Activated T-cell treated with anti-CD3 and anti-CD28 coated beads, Interleukin-2, amount 50 U/mL, for 4 hours (primary cell): ENCODE results near the gene MAGEC1. TPM values are rescaled to one million over a fixed set of nuclear protein-coding genes. Genes with fewer than 3 reads are reported as not detected.
"Not testable (repeated sequence)": the region's sequence is repeated elsewhere in the genome, so short reads cannot be mapped to it uniquely, and the experiment has no call there.

Source experiments
- ATAC-seq, 2 donors: fragments of 200-7000 bp; cut with Tn5 transposase; one replicate each; pipeline ENCODE4 v1.10.0; 2021
- DNase-seq: peaks from one replicate; pipeline ENCODE4 v3.0.0-alpha.2; 2020
- H3K27me3 Mint-ChIP-seq: one replicate; pipeline ENCODE4 v1.8.0; 2021; ENCODE audit warnings: low read depth, mixed read lengths
- H3K36me3 Mint-ChIP-seq: one replicate; pipeline ENCODE4 v1.8.0; 2022; ENCODE audit warnings: mixed read lengths; ENCODE audit not compliant: insufficient read depth
- H3K4me1 Mint-ChIP-seq: one replicate; pipeline ENCODE4 v1.8.0; 2021; ENCODE audit warnings: low read depth, mixed read lengths
- H3K4me3 Mint-ChIP-seq: one replicate; pipeline ENCODE4 v1.8.0; 2021; ENCODE audit warnings: mild to moderate bottlenecking, moderate library complexity, mixed read lengths
- H3K9me3 Mint-ChIP-seq: one replicate; pipeline ENCODE4 v1.8.0; 2021; ENCODE audit warnings: mixed read lengths
- total RNA-seq, 3 donors: library from RNA; stranded (reverse); gene quantifications; one replicate each; pipeline ENCODE4 v1.2.1, GENCODE V29; 2021

Gene MAGEC1, protein sequence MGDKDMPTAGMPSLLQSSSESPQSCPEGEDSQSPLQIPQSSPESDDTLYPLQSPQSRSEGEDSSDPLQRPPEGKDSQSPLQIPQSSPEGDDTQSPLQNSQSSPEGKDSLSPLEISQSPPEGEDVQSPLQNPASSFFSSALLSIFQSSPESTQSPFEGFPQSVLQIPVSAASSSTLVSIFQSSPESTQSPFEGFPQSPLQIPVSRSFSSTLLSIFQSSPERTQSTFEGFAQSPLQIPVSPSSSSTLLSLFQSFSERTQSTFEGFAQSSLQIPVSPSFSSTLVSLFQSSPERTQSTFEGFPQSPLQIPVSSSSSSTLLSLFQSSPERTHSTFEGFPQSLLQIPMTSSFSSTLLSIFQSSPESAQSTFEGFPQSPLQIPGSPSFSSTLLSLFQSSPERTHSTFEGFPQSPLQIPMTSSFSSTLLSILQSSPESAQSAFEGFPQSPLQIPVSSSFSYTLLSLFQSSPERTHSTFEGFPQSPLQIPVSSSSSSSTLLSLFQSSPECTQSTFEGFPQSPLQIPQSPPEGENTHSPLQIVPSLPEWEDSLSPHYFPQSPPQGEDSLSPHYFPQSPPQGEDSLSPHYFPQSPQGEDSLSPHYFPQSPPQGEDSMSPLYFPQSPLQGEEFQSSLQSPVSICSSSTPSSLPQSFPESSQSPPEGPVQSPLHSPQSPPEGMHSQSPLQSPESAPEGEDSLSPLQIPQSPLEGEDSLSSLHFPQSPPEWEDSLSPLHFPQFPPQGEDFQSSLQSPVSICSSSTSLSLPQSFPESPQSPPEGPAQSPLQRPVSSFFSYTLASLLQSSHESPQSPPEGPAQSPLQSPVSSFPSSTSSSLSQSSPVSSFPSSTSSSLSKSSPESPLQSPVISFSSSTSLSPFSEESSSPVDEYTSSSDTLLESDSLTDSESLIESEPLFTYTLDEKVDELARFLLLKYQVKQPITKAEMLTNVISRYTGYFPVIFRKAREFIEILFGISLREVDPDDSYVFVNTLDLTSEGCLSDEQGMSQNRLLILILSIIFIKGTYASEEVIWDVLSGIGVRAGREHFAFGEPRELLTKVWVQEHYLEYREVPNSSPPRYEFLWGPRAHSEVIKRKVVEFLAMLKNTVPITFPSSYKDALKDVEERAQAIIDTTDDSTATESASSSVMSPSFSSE
- not detected for total RNA-seq

DNA sequence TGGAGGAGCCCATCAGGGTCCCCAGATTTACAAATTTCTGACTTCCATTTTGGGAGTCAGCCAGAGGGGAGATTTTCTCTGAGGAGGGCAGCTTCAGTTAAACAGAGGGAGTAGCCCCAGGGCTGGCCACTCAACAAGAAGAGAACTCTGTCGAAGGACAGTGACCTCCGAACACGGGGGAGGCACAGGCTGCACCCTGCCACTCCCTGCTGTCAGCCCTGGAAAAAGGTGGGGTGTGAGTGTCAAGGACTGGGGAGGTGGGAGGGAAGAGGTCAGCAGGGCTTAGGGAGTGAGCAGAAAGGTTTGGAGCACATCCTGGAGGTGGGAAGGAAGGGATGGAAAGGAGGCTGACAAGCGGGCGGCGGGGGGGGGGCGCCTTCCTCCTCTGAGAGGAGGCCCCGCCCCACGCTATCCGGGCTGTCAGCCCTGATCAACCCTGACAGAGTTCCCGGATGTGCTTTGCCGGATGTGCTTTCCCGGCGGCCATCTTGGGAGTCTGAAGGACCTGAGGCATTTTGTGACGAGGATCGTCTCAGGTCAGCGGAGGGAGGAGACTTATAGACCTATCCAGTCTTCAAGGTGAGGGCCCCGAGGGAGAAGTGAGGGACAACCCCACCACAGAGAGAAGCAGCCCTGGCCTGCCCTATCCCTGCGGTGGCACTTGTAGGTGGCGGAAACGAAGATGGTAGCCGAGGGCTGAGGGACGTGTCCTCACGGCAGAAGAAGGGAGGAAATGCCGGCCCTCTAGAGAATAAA lies at the start of gene MAGEC1:
MAGEC1 (plus strand) TSS at position 495 of the 756 bp plus-strand sequence. CDS start 1,179 bp downstream, outside the sequence.
- no peak for ATAC-seq
- H3K27me3 Mint-ChIP-seq, result no peaks in the 10 kb centered on the region
- no peak within 1 kb of the TSS for H3K4me3 Mint-ChIP-seq
- no peaks in the 10 kb centered on the region for H3K4me1 Mint-ChIP-seq
- no peak for DNase-seq
- no peaks in the 10 kb centered on the region for H3K36me3 Mint-ChIP-seq
- H3K9me3 Mint-ChIP-seq, result no peaks in the 10 kb centered on the region

DNA sequence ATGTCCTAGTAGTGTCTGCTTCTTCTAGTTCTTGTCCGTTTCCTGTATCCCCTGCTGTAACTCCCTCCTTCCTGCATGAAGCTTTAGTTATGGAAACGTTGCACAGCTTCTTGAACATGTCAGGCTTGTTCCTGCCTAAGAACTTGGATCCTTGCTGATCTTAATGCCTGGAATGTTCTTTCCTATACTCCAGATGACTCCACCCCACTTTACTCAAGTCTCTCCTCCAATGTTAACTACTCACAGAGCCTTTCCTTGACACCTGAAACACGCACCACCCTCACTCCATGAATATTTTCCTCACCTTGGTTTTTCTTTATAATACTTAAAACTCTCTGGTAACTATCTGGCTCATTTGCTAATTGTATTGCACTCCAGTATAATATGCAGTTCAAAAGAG lies 46.2 kb upstream of the MAGEC1 start:
- no peaks in the 10 kb centered on the region for H3K27me3 Mint-ChIP-seq
- no peak overlapping the region for H3K4me3 Mint-ChIP-seq
- no peak for ATAC-seq
- H3K36me3 Mint-ChIP-seq, result no peaks in the 10 kb centered on the region
- no peak for DNase-seq
- no peaks in the 10 kb centered on the region for H3K4me1 Mint-ChIP-seq
- H3K9me3 Mint-ChIP-seq, result peaks cover 7% of the 10 kb centered on the region

DNA sequence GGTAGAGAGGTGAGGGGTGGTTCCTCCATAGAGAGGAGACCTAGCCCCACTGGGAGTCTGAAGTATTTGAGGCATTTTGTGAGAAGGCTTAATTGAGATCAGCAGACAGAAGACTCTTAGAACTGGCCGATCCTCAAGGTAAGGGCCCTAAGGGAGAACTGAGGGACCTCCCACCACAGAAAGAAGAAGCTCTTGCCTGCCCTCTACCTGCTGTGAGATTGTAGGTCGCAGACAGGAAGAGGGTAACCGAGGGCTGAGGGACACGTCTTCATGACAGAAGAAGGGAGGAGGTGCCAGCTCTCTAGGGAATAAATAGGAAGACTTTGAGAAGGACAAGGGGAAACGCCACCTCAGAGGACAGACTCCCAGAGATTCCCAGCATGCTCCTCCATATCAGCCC lies 24.1 kb upstream of the MAGEC1 start:
- ATAC-seq (no peak), DNase-seq (no peak)
- Mint-ChIP-seq H3K4me1 (no peaks in the 10 kb centered on the region), H3K9me3 (no peaks in the 10 kb centered on the region), H3K36me3 (no peaks in the 10 kb centered on the region), H3K4me3 (no peak overlapping the region), H3K27me3 (no peaks in the 10 kb centered on the region)

DNA sequence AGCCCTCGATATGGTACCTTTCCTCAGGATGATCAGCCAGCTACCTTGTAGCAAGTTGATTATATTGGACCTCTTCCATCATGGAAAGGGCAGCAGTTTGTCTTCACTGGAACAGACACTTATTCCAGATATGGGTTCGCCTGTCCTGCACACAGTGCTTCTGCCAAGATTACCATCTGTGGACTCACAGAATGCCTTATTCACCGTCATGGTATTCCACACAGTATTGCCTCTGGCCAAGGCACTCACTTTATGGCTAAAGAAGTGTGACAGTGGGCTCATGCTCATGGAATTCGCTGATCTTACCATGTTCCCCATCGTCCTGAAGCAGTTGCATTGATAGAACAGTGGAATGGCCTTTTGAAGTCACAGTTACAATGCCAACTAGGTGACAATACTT lies 14.9 kb upstream of the MAGEC1 start:
- DNase-seq, H3K27me3 Mint-ChIP-seq, H3K4me1 Mint-ChIP-seq, ATAC-seq, H3K9me3 Mint-ChIP-seq, H3K4me3 Mint-ChIP-seq, H3K36me3 Mint-ChIP-seq: not testable (repeated sequence)

DNA sequence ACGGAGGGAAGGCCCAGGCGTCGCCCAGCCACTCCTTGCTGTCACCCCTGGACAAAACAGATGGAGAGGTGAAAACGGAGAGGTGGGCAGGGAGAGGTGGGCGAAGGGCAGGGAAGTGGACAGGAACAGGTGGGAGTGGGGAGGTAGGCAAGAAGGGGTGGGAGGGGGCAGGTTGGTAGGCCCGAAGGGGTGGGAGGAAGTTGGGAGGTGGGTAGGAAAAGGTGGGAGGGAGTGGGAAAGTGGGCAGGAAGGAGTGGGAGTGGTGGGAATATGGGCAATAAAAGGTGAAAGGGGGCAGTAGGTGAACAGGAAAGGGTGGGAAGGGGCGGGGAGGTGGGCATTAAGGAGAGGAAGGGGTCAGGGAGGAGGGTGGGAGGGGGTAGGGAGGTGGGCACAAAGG lies 9.0 kb upstream of the MAGEC1 start:
- no peak for ATAC-seq
- Mint-ChIP-seq H3K36me3 (no peaks in the 10 kb centered on the region), H3K9me3 (no peaks in the 10 kb centered on the region), H3K4me1 (no peaks in the 10 kb centered on the region), H3K4me3 (no peak overlapping the region), H3K27me3 (no peaks in the 10 kb centered on the region)
- DNase-seq, result no peak

DNA sequence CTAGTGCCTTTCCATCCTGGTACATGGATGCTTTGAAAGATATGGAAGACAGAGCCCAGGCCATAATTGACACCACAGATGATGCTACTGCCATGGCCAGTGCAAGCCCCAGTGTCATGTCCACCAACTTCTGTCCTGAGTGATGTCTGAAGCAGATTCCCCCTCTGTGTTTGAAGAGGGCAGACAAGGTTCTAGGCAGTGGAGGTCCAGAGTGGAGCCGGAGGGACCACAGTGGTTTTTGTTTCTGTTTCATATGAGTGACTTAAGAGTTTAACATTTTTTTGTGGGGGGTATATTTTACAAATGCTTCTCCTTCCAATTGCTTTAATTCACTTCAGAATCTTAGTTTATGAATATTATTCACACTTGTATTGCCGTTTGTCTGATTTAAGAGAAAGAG lies 6.0 kb upstream of the MAGEC1 start:
- DNase-seq (no peak), ATAC-seq (no peak)
- Mint-ChIP-seq H3K4me3 (no peak overlapping the region), H3K4me1 (no peaks in the 10 kb centered on the region), H3K36me3 (no peaks in the 10 kb centered on the region), H3K27me3 (no peaks in the 10 kb centered on the region), H3K9me3 (no peaks in the 10 kb centered on the region)

DNA sequence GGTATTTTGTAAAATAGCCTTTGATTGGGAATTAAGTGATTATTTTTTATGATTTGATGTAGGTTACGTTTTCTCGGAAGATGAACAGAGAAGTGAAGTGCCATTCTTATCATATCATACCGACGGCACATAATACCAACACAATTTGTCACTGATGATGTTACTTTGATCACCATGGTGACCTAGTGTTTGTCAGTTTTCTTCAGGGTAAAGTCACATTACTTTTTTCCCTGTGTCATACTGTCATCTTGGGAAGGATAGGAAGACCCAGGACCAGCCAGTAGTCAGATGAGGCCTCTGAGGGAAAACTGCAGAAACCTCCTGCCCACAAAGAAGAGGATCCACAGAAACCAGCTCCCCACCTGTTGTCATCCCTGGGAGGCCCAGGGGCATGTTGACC lies 1.3 kb upstream of the MAGEC1 start:
- no peaks in the 10 kb centered on the region for H3K27me3 Mint-ChIP-seq
- H3K9me3 Mint-ChIP-seq, result no peaks in the 10 kb centered on the region
- H3K4me1 Mint-ChIP-seq, result no peaks in the 10 kb centered on the region
- DNase-seq (no peak), ATAC-seq (no peak)
- no peak overlapping the region for H3K4me3 Mint-ChIP-seq
- no peaks in the 10 kb centered on the region for H3K36me3 Mint-ChIP-seq

DNA sequence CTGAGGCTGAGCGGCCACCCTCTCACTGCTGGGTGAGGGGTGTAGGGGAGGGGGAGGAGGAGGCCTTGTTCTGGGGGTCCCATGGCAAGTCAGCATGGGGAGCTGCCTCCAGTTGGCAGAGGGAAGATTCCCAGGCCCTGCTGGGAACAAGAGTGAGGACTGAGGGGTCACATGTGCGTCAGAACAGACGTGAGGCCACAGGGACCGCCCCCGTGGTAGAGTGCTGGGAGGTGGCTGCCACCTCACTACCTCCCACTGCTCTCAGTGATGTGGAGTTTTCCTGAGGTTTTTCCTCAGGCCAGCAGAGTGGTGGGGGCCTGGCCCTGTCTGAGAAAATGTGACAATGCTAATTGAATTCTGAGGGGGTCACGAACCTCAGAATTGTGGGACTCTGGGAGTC lies 568 bp downstream of the MAGEC1 start:
- DNase-seq (no peak), ATAC-seq (no peak)
- Mint-ChIP-seq H3K4me1 (no peaks in the 10 kb centered on the region), H3K9me3 (no peaks in the 10 kb centered on the region), H3K4me3 (no peak overlapping the region), H3K36me3 (no peaks in the 10 kb centered on the region), H3K27me3 (no peaks in the 10 kb centered on the region)

DNA sequence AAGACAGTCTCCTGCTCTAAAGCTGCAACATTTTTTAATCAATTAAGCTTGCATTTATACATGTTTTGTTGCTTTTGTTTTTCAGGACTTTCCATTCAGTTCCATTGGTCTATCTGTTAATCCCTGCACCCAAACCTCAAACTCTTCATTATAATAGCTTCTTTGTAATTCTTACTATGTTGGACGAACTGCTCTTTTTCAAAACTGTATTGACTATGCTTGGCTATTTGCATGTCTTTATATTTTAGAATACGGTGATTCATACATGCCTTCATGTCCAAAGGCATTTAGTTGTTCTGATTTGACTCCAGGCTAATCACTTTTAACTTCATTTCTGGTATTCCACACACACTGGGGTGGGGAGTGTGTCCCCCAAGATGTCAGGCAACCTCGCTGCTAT lies 14.1 kb downstream of the MAGEC1 start:
- Mint-ChIP-seq H3K36me3 (no peaks in the 10 kb centered on the region), H3K9me3 (no peaks in the 10 kb centered on the region), H3K27me3 (no peaks in the 10 kb centered on the region), H3K4me1 (no peaks in the 10 kb centered on the region), H3K4me3 (no peak overlapping the region)
- ATAC-seq (no peak), DNase-seq (no peak)

DNA sequence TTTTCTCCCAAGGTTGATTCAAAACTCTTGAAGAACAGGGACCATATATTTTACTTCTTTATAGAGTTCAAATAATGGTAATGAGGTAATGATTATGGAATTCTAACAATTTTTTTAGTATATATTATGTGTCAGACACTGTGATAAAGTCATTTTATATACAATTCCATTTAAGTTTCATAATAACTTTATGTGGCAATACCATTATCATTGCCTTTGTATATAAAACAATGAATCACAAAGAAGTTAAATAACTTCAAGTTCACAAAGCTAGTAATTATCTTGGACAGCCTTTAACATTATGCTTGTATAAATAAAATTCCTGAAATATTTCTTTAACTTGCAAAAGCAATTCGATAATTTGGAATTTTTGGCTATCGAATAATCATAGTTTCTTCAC lies 20.6 kb downstream of the MAGEC1 start:
- H3K27me3 Mint-ChIP-seq, result no peaks in the 10 kb centered on the region
- H3K4me1 Mint-ChIP-seq, result no peaks in the 10 kb centered on the region
- peaks cover 5% of the 10 kb centered on the region for H3K9me3 Mint-ChIP-seq
- ATAC-seq, result no peak
- H3K4me3 Mint-ChIP-seq, result no peak overlapping the region
- no peaks in the 10 kb centered on the region for H3K36me3 Mint-ChIP-seq
- no peak for DNase-seq

DNA sequence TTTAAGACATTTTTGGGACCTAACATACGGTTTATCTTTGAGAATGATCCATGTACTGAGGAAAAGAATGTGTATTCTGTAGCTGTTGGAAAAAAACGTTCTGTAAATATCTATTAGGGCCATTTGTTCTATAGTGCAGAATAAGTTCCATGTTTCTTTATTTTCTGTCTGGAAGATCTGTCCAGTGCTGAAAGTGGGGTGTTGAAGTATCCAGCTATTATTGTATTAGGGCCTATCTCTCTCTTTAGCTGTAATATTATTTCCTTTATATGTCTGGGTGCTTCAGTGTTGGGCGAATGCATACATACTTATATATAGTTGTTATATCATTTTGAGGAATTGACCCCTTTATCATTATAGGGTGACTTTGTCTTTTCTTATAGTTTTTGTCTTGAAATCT lies 24.7 kb downstream of the MAGEC1 start:
- ATAC-seq (no peak), DNase-seq (no peak)
- Mint-ChIP-seq H3K4me3 (no peak overlapping the region), H3K36me3 (no peaks in the 10 kb centered on the region), H3K9me3 (peaks cover 2% of the 10 kb centered on the region), H3K27me3 (no peaks in the 10 kb centered on the region), H3K4me1 (no peaks in the 10 kb centered on the region)

DNA sequence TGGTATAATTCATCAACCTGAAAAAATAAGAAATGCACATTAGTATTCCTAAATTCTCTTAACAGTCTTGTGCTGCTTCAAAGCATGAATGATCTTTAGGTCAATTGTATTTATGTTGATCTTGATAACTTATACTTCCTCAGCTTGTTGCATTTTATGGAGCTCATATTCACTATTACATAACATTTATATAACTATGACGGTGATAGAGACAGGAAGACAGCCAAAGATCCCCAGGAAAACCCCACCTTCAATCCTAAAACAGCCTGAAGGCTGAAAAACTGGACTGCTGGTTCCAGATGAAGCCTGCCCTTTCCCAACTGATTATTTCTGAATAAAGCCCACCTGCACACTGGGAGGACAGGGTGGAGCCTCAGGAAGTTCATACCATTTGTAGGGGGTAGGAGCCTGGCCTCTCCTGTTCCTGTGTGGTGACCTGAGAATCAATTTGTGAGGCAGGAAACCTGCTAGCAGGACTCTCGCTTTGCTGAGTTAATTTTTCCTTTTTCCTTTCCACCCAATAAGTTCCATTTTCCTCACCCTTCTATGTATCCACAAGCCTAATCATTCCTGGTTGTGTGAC lies 30.5 kb downstream of the MAGEC1 start:
- Mint-ChIP-seq H3K36me3 (no peaks in the 10 kb centered on the region), H3K27me3 (no peaks in the 10 kb centered on the region), H3K4me3 (no peak overlapping the region), H3K4me1 (no peaks in the 10 kb centered on the region), H3K9me3 (no peaks in the 10 kb centered on the region)
- no peak for ATAC-seq
- DNase-seq, result no peak

DNA sequence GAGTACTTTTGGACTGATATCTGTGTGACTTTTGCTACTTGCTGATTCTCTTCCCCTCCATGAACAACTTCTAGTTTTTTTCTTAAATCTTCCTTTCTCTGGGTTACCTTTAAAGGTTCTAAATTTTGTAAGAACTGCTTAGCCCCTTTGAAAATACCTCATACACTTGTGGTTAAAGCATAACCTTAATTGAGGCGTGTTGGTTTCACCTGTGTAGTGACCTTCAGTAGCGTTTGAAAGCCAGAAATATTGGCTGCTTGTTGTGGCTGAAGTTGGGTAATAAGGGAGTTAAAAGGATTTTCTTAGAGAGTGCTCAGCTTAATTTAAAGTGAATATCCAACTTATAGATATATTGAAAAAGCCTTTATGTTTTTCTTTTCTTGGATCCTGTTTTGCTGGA lies 32.0 kb downstream of the MAGEC1 start:
- Mint-ChIP-seq H3K9me3 (no peaks in the 10 kb centered on the region), H3K36me3 (no peaks in the 10 kb centered on the region), H3K27me3 (no peaks in the 10 kb centered on the region), H3K4me1 (no peaks in the 10 kb centered on the region), H3K4me3 (no peak overlapping the region)
- ATAC-seq (no peak), DNase-seq (no peak)

DNA sequence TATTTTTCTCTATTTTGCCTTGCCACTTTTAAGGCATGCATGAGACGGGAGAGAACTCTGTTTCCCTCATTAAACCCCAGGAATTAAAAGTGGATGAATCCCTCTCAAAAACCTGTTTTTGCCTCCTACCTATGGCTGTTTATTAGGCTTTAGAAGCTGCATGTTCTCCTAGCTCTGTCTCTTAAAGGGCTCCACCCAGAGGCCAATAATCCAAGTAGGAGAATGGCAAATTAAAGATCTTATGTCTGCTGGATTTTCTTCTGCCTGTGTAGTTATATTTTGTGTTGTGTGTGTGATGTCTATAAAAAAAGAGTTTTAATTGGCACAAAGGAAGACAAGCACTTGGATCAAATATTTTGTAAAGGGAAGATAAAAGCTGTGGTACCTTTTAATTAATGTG lies 32.4 kb downstream of the MAGEC1 start:
- H3K36me3 Mint-ChIP-seq, result no peaks in the 10 kb centered on the region
- DNase-seq (no peak), ATAC-seq (no peak)
- H3K4me1 Mint-ChIP-seq, result no peaks in the 10 kb centered on the region
- H3K9me3 Mint-ChIP-seq, result no peaks in the 10 kb centered on the region
- no peaks in the 10 kb centered on the region for H3K27me3 Mint-ChIP-seq
- no peak overlapping the region for H3K4me3 Mint-ChIP-seq
